Bone marrow (tissue), 2 donors: ENCODE data around the gene FGF2.
"Not testable (repeated sequence)": the region's sequence is repeated elsewhere in the genome, so short reads cannot be mapped to it uniquely, and the experiment has no call there.

Experiments
- DNase-seq, 2 donors: peaks; one replicate each; lab custom pipeline; 2025; lab: John Stamatoyannopoulos, UW

FGF2 gene

GRCh38 chr4:122847931-122848330, 21.3 kb downstream of the FGF2 start:
- no peak for DNase-seq

- DNase-seq: not testable (repeated sequence)
These were observed 23.2 kb downstream of the FGF2 start for GRCh38 chr4:122849789-122850188.

GRCh38 chr4:122851568-122851967, 24.9 kb downstream of the FGF2 start:
- no peak for DNase-seq

GRCh38 chr4:122854447-122855352, 28.1 kb downstream of the FGF2 start:
- no peak for DNase-seq

GRCh38 chr4:122855353-122855890, 28.8 kb downstream of the FGF2 start:
- DNase-seq: no peak

GRCh38 chr4:122857160-122857559, 30.5 kb downstream of the FGF2 start:
- no peak for DNase-seq

GRCh38 chr4:122858705-122859104, 32.1 kb downstream of the FGF2 start:
- no peak for DNase-seq

- DNase-seq: no peak
These were observed 34.7 kb downstream of the FGF2 start for GRCh38 chr4:122861172-122861943.

- DNase-seq: no peak
These were observed 37.0 kb downstream of the FGF2 start for GRCh38 chr4:122863639-122864038.

GRCh38 chr4:122865425-122865824, 38.8 kb downstream of the FGF2 start:
- DNase-seq: no peak

- DNase-seq: not testable (repeated sequence)
These were observed 41.6 kb downstream of the FGF2 start for GRCh38 chr4:122868235-122868634.

- no peak for DNase-seq
These were observed 46.5 kb downstream of the FGF2 start for GRCh38 chr4:122873146-122873545.

GRCh38 chr4:122873821-122874593, 47.4 kb downstream of the FGF2 start:
- no peak for DNase-seq

- DNase-seq: no peak
These were observed 49.3 kb downstream of the FGF2 start for GRCh38 chr4:122875949-122876348.

- no peak for DNase-seq
These were observed 49.8 kb downstream of the FGF2 start for GRCh38 chr4:122876456-122876855.

- DNase-seq: no peak
These were observed 52.4 kb downstream of the FGF2 start for GRCh38 chr4:122879001-122879400.

GRCh38 chr4:122882857-122883735, 56.5 kb downstream of the FGF2 start:
- DNase-seq: no peak

GRCh38 chr4:122884499-122884898, 57.9 kb downstream of the FGF2 start:
- DNase-seq: no peak

GRCh38 chr4:122889726-122890125, 63.1 kb downstream of the FGF2 start:
- no peak for DNase-seq

GRCh38 chr4:122890147-122890795, 63.6 kb downstream of the FGF2 start:
- no peak for DNase-seq
